ENCODE data around the gene RNF44. TPM values are rescaled to one million over a fixed set of nuclear protein-coding genes. Genes with fewer than 3 reads are reported as not detected.

Gene RNF44
- total RNA-seq, 1 donor from 2014 or later = 153 TPM

DNA sequence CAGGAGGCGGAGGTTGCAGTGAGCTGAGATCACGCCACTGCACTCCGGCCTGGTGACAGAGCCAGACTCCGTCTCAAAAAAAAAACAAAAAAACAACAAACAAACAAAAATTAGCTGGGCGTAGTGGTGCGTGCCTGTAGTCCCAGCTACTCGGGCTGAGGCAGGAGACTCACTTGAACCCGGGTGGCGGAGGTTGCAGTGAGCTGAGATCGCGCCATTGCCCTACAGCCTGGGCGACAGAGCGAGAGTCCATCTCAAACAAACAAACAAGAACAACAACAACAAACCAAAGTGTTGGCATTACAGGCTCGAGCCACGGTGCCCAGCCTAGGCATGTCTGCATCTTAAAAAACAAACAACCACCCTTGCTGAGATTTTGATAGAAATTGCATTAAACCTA is 12.2 kb downstream of the RNF44 start:
- Mint-ChIP-seq H3K27ac (peak overlapping the region; percentile 71), H3K9me3 (ENCODE audit: low read depth) (no peaks in the 10 kb centered on the region), H3K36me3 (ENCODE audit: insufficient read depth) (peaks cover 5% of the 10 kb centered on the region), H3K27me3 (no peaks in the 10 kb centered on the region), H3K4me1 (ENCODE audit: low read depth) (no peaks in the 10 kb centered on the region), H3K4me3 (ENCODE audit: low read depth) (no peak overlapping the region)
- no peak for DNase-seq (ENCODE audit: low spot score, unreplicated experiment)
- TF ChIP-seq, protein P1, sequence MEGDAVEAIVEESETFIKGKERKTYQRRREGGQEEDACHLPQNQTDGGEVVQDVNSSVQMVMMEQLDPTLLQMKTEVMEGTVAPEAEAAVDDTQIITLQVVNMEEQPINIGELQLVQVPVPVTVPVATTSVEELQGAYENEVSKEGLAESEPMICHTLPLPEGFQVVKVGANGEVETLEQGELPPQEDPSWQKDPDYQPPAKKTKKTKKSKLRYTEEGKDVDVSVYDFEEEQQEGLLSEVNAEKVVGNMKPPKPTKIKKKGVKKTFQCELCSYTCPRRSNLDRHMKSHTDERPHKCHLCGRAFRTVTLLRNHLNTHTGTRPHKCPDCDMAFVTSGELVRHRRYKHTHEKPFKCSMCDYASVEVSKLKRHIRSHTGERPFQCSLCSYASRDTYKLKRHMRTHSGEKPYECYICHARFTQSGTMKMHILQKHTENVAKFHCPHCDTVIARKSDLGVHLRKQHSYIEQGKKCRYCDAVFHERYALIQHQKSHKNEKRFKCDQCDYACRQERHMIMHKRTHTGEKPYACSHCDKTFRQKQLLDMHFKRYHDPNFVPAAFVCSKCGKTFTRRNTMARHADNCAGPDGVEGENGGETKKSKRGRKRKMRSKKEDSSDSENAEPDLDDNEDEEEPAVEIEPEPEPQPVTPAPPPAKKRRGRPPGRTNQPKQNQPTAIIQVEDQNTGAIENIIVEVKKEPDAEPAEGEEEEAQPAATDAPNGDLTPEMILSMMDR (IDR thresholded peaks at IDR 0.05; ENCODE audit: unreplicated experiment) = no peak

DNA sequence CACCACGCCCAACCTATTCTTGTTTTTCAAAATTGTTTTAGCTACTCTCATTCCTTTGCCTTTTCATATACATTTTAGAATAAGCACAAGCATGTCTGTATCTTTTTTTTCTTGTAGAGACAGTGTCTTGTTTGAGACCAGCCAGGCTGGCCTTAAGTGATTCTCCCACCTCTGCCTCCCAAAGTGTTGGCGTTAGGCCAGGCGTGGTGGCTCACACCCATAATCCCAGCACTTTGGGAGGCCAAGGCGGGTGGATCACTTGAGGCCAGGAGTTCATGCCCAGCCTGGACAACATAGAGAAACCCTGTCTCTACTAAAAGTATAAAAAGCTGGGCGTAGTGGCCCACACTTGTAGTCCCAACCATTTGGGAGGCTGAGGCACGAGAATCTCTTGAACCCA is 13.1 kb downstream of the RNF44 start:
- no peaks in the 10 kb centered on the region for H3K9me3 Mint-ChIP-seq (ENCODE audit: low read depth)
- no peak overlapping the region for H3K4me3 Mint-ChIP-seq (ENCODE audit: low read depth)
- no peaks in the 10 kb centered on the region for H3K27me3 Mint-ChIP-seq
- H3K27ac Mint-ChIP-seq = no peak overlapping the region
- peaks cover 4% of the 10 kb centered on the region for H3K36me3 Mint-ChIP-seq (ENCODE audit: insufficient read depth)
- DNase-seq (ENCODE audit: low spot score, unreplicated experiment) = no peak
- TF ChIP-seq, protein P1 (IDR thresholded peaks at IDR 0.05; ENCODE audit: unreplicated experiment) = no peak
- no peaks in the 10 kb centered on the region for H3K4me1 Mint-ChIP-seq (ENCODE audit: low read depth)

- no peaks in the 10 kb centered on the region for H3K9me3 Mint-ChIP-seq (ENCODE audit: low read depth)
- no peaks in the 10 kb centered on the region for H3K27me3 Mint-ChIP-seq
- no peak overlapping the region for H3K4me3 Mint-ChIP-seq (ENCODE audit: low read depth)
- no peak overlapping the region for H3K27ac Mint-ChIP-seq
- DNase-seq (ENCODE audit: low spot score, unreplicated experiment) = no peak
- H3K36me3 Mint-ChIP-seq (ENCODE audit: insufficient read depth) = peaks cover 3% of the 10 kb centered on the region
- H3K4me1 Mint-ChIP-seq (ENCODE audit: low read depth) = peaks cover 3% of the 10 kb centered on the region
- TF ChIP-seq, protein P1 (IDR thresholded peaks at IDR 0.05; ENCODE audit: unreplicated experiment) = no peak
Observed at GRCh38 chr5:176521699-176522263, 15.4 kb downstream of the RNF44 start.

GRCh38 chr5:176521286-176521685 is 15.9 kb downstream of the RNF44 start:
- peak overlapping the region; percentile 49 for H3K27ac Mint-ChIP-seq
- no peaks in the 10 kb centered on the region for H3K27me3 Mint-ChIP-seq
- no peaks in the 10 kb centered on the region for H3K9me3 Mint-ChIP-seq (ENCODE audit: low read depth)
- TF ChIP-seq, protein P1 (IDR thresholded peaks at IDR 0.05; ENCODE audit: unreplicated experiment) = no peak
- peaks cover 3% of the 10 kb centered on the region for H3K36me3 Mint-ChIP-seq (ENCODE audit: insufficient read depth)
- H3K4me3 Mint-ChIP-seq (ENCODE audit: low read depth) = no peak overlapping the region
- no peak for DNase-seq (ENCODE audit: low spot score, unreplicated experiment)
- H3K4me1 Mint-ChIP-seq (ENCODE audit: low read depth) = peaks cover 3% of the 10 kb centered on the region

GRCh38 chr5:176519810-176520720 is 17.1 kb downstream of the RNF44 start:
- H3K4me1 Mint-ChIP-seq (ENCODE audit: low read depth) = peaks cover 3% of the 10 kb centered on the region
- H3K9me3 Mint-ChIP-seq (ENCODE audit: low read depth) = no peaks in the 10 kb centered on the region
- TF ChIP-seq, protein P1 (IDR thresholded peaks at IDR 0.05; ENCODE audit: unreplicated experiment) = no peak
- DNase-seq (ENCODE audit: low spot score, unreplicated experiment) = no peak
- no peaks in the 10 kb centered on the region for H3K36me3 Mint-ChIP-seq (ENCODE audit: insufficient read depth)
- no peak overlapping the region for H3K27ac Mint-ChIP-seq
- no peaks in the 10 kb centered on the region for H3K27me3 Mint-ChIP-seq
- H3K4me3 Mint-ChIP-seq (ENCODE audit: low read depth) = no peak overlapping the region

Measured in progenitor cell of endocrine pancreas (in vitro differentiated cells).